Adrenal gland (tissue), 12 donors: ENCODE data around the gene FNDC3B. TPM values are rescaled to one million over a fixed set of nuclear protein-coding genes. Genes with fewer than 3 reads are reported as not detected.

Source experiments
- DNase-seq, 7 donors: peaks; one replicate each; pipeline ENCODE4 v3.0.0-alpha.2; 2019 to 2020
- H3K27ac ChIP-seq, 5 donors: fragments of 200-600 bp; sonication (generic) in 4 of 5; 1 replicate in 3 of 5; 2 replicates in 2 of 5; pipeline versions ENCODE4 v1.5.1 to v1.8.0; 2016 to 2020; ENCODE audit warnings: mild to moderate bottlenecking in 1 of 5
- H3K27me3 ChIP-seq: fragments of 200-600 bp; 2 replicates; pipeline ENCODE4 v1.8.0; 2021
- H3K36me3 ChIP-seq, 2 donors: fragments of 200-600 bp; replicated peaks in 1 of 2; 1 replicate in 1 of 2; 2 replicates in 1 of 2; pipeline versions ENCODE4 v1.5.1 to v1.8.0; 2018 to 2022
- H3K4me1 ChIP-seq, 2 donors: fragments of 200-600 bp; replicated peaks in 1 of 2; 1 replicate in 1 of 2; 2 replicates in 1 of 2; pipeline versions ENCODE4 v1.5.1 to v1.8.0; 2018 to 2021
- H3K4me3 ChIP-seq, 4 donors: fragments of 200-600 bp; sonication (generic) in 3 of 4; one replicate each; pipeline ENCODE4 v1.5.1; 2016 to 2018
- H3K9me3 ChIP-seq, 3 donors: fragments of 200-600 bp; sonication (generic) in 1 of 3; replicated peaks in 1 of 3; 1 replicate in 2 of 3; 2 replicates in 1 of 3; pipeline versions ENCODE4 v1.5.1 to v1.8.0; 2016 to 2021
- POLR2A ChIP-seq, 2 donors: fragments of 450-650 bp; IDR thresholded peaks; one replicate each; pipeline ENCODE4 v1.6.1; 2017; ENCODE audit warnings: antibody characterized with exemption in 2 of 2, mild to moderate bottlenecking in 2 of 2, moderate library complexity in 1 of 2
- WGBS, 4 donors: extraction: QIAGEN DNeasy Blood & Tissue Kit in 2 of 4; methylation state at CpG; one replicate each; pipeline versions ENCODE4 v1.1.5 to v1.1.7; 2013 to 2017; 5-methylcytosine and 5-hydroxymethylcytosine counted together
- intact Hi-C, 2 donors: fragments of 100-400 bp; cut with DNase I; formaldehyde crosslinking; loops; one replicate each; pipeline versions ENCODE4 v1.14.1 to v1.15.0; 2022 to 2023
- polyA plus RNA-seq, 3 donors: library from polyadenylated mRNA; stranded (reverse); fragments of 200-250 nt in 2 of 3; fragments of 350-450 nt in 1 of 3; fragmentation: Illumina TruSeq in 1 of 3; extraction: RNeasy Lipid Tissue Mini Kit (QIAGEN cat#74804) in 1 of 3; gene quantifications; one replicate each; pipeline ENCODE4 v1.2.3, GENCODE V29; 2013 to 2014
- total RNA-seq, 9 donors: library from RNA; depleted of rRNA in 4 of 9; stranded (reverse); fragments of >200 nt in 4 of 9; fragments of 120-200 nt in 1 of 9; fragmentation: NEBNext Ultra II Directional in 1 of 9; extraction: Animal tissue kit (Norgen Biotek cat#: 25700) in 1 of 9; gene quantifications; one replicate each; pipeline versions ENCODE4 v1.1.0 to v1.2.4, GENCODE V29; 2013 to 2023
- TF ChIP-seq, protein P1 (sequence below), 6 experiments: fragments of 450-650 bp in 4 of 6; fragments of 200-600 bp in 2 of 6; sonication (generic) in 1 of 6; IDR thresholded peaks; 1 replicate in 5 of 6; 2 replicates in 1 of 6; pipeline versions ENCODE4 v1.5.1 to v1.8.0; 2016 to 2021; ENCODE audit warnings: antibody characterized with exemption in 6 of 6, mild to moderate bottlenecking in 2 of 6, moderate library complexity in 1 of 6
- donor health status: healthy with polysubstance abuse.
- donor health status: Bipolar disorder and iron deficiency.
- donor health status: DM: yes; HTN: yes; CAD: no.
- donor health status: DM: no; HTN: no; CAD: no.
- donor health status: DM: no; HTN: no; CAD: no.
- donor health status: DM: yes; HTN: yes; CAD: no.

Gene FNDC3B
- total and polyA plus RNA-seq, 12 donors = 9.9 to 228 (median 105) TPM

DNA sequence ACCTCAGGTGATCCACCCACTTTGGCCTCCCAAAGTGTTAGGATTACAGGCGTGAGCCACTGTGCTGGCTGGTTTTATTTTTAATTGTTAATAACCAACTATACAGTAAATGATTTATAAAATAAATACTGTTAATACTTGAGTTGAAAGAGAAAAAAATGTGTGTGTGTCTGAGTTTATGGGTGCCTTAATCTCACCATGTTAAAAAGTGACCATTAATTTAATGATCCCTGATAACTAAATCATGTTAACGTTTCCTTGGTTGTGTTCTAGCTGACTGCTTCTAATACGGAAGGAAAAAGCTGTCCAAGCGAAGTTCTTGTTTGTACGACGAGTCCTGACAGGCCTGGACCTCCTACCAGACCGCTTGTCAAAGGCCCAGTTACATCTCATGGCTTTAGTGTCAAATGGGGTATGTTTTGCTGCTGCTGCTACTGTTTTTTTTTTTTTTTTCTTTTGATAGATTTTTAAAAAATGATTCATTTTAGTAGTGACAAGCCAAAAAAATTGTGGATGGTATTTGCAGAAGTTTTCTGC, 295.4 kb downstream of the FNDC3B start:
- H3K4me1 ChIP-seq = peaks cover 0 to 10% of the 10 kb centered on the region in 2 donors
- intact Hi-C loops = loop anchor here in 1 of 2 donors (10.0 kb wide), 1 partner anchor 300 kb away; the partner anchor contains the start of gene FNDC3B
- no peak for TF ChIP-seq POLR2A (IDR thresholded peaks at IDR 0.05)
- TF ChIP-seq, protein P1, sequence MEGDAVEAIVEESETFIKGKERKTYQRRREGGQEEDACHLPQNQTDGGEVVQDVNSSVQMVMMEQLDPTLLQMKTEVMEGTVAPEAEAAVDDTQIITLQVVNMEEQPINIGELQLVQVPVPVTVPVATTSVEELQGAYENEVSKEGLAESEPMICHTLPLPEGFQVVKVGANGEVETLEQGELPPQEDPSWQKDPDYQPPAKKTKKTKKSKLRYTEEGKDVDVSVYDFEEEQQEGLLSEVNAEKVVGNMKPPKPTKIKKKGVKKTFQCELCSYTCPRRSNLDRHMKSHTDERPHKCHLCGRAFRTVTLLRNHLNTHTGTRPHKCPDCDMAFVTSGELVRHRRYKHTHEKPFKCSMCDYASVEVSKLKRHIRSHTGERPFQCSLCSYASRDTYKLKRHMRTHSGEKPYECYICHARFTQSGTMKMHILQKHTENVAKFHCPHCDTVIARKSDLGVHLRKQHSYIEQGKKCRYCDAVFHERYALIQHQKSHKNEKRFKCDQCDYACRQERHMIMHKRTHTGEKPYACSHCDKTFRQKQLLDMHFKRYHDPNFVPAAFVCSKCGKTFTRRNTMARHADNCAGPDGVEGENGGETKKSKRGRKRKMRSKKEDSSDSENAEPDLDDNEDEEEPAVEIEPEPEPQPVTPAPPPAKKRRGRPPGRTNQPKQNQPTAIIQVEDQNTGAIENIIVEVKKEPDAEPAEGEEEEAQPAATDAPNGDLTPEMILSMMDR (IDR thresholded peaks at IDR 0.05) = no peak
- no peak for DNase-seq
- WGBS, 4 donors = 86 to 90% (median 89%) methylated on average over 7 of the region's 7 CpGs
- H3K27me3 ChIP-seq = no peaks in the 10 kb centered on the region
- no peak overlapping the region for H3K4me3 ChIP-seq
- H3K9me3 ChIP-seq = no peaks in the 10 kb centered on the region
- peaks cover 0 to 68% of the 10 kb centered on the region in 2 donors for H3K36me3 ChIP-seq
- no peak overlapping the region for H3K27ac ChIP-seq

DNA sequence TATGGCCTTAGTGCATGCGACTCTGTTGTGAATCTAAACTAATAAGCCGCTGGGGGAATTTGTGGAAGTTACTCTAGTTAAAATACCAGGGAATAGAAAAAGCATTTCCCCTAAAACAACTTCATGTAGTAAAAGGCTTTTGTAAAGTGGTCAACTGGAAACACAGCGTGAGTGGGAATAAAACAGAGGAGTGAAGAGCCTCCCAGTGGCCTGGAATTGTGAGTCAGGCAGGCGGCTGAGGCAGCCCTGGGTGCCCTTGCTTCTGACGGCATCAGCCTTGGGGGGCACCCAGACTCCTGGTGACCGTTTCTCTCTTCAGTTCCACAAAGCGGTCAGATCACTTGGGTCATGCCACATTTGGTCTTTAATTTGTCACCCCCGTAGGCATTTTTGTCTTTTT, 300.5 kb downstream of the FNDC3B start:
- DNase-seq = peak in 5 of 7 donors; percentile 33 to 61 (median 38)
- no peaks in the 10 kb centered on the region for H3K9me3 ChIP-seq
- H3K4me3 ChIP-seq = no peak overlapping the region
- 79 to 83% (median 81%) methylated on average over 8 of the region's 8 CpGs for WGBS, 4 donors
- no peaks in the 10 kb centered on the region for H3K4me1 ChIP-seq
- peaks cover 0 to 74% of the 10 kb centered on the region in 2 donors for H3K36me3 ChIP-seq
- peak overlapping the region in 1 of 5 donors; percentile 24 for H3K27ac ChIP-seq
- no peak for TF ChIP-seq POLR2A (IDR thresholded peaks at IDR 0.05)
- TF ChIP-seq, protein P1 (IDR thresholded peaks at IDR 0.05) = peak in 1 of 6 experiments; percentile 7
- H3K27me3 ChIP-seq = no peaks in the 10 kb centered on the region
- intact Hi-C loops = loop anchor here in 1 of 2 donors (10.0 kb wide), 1 partner anchor 305 kb away; the partner anchor contains the start of gene FNDC3B

DNA sequence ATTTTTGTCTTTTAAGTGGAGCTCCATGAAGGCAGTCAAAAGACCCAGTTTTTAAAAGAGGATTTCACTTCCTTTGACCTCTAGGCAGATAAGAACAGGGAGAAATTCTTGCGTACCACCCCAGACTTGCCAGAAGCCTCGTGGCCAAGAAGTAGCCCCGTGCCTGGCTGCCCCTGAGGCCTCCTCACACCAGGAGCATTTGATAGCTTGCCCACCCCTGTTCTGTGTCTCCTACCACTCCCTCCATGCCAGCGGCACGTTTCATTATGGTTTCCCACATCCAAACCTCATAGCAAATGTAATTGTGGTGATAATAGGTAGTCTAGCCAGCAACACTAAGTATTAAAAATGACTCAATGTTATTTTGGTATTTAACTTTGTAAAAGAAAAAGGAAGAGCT, 301.2 kb downstream of the FNDC3B start:
- Histone ChIP-seq H3K27me3 (no peaks in the 10 kb centered on the region), H3K27ac (peak overlapping the region in 1 of 5 donors; percentile 24), H3K9me3 (no peaks in the 10 kb centered on the region), H3K36me3 (peaks cover 0 to 76% of the 10 kb centered on the region in 2 donors), H3K4me1 (no peaks in the 10 kb centered on the region), H3K4me3 (no peak overlapping the region)
- intact Hi-C loops = no loop called here
- TF ChIP-seq, protein P1 (IDR thresholded peaks at IDR 0.05) = no peak
- TF ChIP-seq POLR2A (IDR thresholded peaks at IDR 0.05) = no peak
- 55 to 86% (median 74%) methylated on average over 5 of the region's 5 CpGs for WGBS, 4 donors
- no peak for DNase-seq

DNA sequence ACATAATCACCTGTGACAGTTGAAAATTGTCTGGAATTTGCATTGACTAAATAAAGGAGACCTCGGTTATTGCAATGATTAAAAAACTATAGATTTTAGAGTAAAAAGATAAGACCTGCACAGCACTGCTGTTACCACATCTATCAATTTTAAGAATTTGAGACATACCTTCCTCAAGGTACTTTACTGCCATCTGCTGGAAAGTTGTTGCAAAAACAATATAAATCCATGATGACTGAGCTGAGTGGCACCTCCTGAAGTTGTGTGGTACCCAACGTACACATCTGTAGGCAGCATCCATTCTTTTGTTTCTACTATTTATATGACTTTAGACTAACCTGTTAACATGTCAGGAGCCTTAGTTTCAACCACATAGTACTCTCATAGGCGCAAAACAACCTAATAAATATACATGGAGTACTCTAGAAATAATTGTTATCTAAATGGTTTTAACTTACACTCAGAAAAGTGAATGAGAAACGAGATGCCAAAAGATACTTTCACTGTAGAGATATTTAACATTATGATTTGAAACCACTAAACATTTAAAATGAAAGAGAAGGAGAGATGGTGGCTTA, 302.2 kb downstream of the FNDC3B start:
- H3K36me3 ChIP-seq = peaks cover 0 to 76% of the 10 kb centered on the region in 2 donors
- no peak overlapping the region for H3K27ac ChIP-seq
- no peaks in the 10 kb centered on the region for H3K4me1 ChIP-seq
- H3K4me3 ChIP-seq = no peak overlapping the region
- H3K9me3 ChIP-seq = no peaks in the 10 kb centered on the region
- no peaks in the 10 kb centered on the region for H3K27me3 ChIP-seq
- TF ChIP-seq, protein P1 (IDR thresholded peaks at IDR 0.05) = peak; percentile 58 to 75 (median 66)
- no peak for TF ChIP-seq POLR2A (IDR thresholded peaks at IDR 0.05)
- DNase-seq = no peak
- intact Hi-C loops = no loop called here
- WGBS, 4 donors = 33 to 52% (median 41%) methylated on average over 4 of the region's 4 CpGs
